GM18907 (cell line): Measurements from ENCODE around the gene C15orf62.

ENCODE experiments used
- ATAC-seq: cut with Tn5 transposase; IDR thresholded peaks from one replicate; pipeline ENCODE4 v1.9.1; 2021; ENCODE audit warnings: mild to moderate bottlenecking, moderate library complexity; ENCODE audit not compliant: unreplicated experiment

C15orf62 gene

GRCh38 chr15:40775740-40776536 lies 6.2 kb downstream of the C15orf62 start:
- ATAC-seq = no peak

GRCh38 chr15:40776537-40777141 lies 6.9 kb downstream of the C15orf62 start:
- ATAC-seq = no peak

GRCh38 chr15:40782609-40783227 lies 12.9 kb downstream of the C15orf62 start:
- ATAC-seq = peak; percentile 71

DNA sequence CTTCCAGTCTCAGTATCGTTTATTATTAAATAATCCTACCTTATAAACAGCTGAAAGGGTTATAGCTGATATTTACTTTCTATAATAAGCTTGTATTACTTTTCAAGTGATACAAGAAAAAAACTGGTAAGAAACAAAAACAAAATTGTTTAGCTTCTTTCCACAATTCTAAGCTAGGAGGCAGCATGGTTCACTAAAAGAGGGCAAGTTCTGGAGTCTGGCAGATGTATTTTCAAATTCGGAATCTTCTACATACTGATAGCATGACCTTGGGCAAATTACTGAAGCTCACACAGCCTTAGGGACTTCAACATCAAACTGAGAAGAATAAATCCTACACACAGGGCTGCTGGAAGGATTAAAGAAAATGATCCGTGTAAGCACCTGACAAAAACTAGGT lies 15.4 kb downstream of the C15orf62 start:
- no peak for ATAC-seq

DNA sequence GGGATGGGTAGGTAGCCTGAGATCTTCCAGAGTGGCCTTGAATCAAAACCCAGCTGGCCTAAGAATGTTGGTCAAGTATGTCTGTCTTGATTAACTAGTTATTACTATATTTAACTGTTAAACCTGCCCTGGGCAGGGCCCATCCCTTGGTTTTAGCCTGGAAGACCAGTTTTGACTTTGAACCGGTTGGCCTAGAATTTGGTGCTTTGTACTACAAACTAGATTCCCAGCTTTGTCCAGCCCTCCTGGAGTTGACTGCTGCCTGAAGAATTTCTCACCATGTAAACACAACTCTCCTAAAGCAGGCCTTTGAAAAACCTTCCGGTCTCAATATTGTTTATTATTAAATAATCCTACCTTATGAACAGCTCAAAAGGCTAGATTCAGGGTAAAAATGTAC lies 16.0 kb downstream of the C15orf62 start:
- ATAC-seq = no peak

DNA sequence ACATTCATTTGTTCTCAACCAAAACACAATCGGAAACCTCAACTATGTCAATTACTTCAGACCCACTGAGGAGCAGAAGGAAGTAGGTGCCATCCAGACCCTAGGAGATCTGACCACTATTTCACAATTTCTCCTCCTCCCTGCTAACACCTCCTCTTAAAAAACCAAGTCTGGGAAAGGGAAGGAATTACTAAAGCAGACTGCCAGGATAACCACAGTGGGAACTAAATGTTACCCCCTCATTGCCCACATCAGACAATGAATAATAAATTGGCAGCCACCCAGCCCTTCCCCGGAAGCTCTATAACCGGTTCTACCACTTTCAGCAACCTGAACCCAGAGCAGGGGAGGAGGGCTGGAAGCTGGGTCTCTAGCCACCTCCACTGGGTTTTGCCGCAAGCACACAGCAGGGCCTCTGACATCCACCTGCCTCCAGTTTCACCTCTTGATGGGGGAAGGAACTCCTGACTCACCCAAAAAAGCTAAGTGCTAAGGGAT lies 17.6 kb downstream of the C15orf62 start:
- no peak for ATAC-seq

GRCh38 chr15:40787991-40788390 lies 18.2 kb downstream of the C15orf62 start:
- ATAC-seq = no peak

DNA sequence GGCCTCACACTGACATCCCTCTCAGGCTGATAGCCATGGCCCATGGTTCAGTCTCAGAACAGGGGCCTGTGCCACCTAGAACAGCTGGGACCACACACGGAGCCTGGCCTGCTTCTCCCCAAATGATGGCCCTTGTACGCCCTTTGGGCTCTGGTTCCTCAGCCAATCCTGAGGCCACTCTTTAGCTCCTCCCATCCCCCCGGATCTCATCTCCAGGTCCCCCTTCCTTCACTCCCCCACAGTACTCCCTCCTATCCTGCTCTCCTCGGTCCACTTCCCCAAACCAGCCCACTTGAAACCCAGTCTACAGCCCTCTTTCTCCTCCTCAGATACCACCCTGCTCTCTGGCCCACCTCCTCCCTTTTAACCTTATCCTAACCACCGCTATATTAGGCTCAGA lies 19.3 kb downstream of the C15orf62 start:
- no peak for ATAC-seq

DNA sequence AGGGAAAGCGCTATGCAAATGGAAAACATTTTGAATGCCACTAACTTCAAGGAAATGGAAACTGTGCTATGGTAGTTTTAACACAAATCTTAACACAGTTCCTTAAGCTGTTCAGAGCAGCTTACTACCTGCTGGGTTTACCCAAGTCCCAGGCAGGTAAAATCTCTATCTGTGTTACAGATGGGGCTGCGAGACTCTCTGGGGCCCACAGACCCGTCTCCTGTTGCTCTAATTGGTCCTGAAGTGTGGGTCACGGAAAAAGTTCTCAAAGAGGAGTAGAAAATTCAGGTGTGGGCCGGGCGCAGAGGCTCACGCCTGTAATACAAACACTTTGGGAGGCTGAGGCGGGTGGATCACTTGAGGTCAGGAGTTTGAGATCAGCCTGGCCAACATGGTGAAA lies 20.2 kb downstream of the C15orf62 start:
- no peak for ATAC-seq

DNA sequence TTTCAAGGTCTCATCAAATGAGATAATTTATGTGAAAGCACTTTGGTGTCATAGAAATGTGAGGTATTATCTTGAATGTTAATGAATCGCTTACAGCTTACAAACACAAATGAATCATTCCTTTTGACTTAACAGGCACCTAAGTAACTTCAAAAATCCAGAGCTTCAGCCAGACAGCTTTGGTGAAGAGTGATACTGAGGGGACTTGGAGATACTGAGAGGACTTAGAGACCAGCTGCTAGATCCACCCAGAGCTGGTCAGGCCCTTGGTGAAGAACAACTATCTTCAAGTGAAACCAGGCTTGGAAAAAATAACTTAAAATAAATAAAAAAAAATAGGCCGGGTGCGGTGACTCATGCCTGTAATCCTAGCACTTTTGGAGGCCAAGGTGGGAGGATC lies 20.9 kb downstream of the C15orf62 start:
- ATAC-seq = no peak

- no peak for ATAC-seq
These were observed 22.6 kb downstream of the C15orf62 start for GRCh38 chr15:40792394-40792793.

DNA sequence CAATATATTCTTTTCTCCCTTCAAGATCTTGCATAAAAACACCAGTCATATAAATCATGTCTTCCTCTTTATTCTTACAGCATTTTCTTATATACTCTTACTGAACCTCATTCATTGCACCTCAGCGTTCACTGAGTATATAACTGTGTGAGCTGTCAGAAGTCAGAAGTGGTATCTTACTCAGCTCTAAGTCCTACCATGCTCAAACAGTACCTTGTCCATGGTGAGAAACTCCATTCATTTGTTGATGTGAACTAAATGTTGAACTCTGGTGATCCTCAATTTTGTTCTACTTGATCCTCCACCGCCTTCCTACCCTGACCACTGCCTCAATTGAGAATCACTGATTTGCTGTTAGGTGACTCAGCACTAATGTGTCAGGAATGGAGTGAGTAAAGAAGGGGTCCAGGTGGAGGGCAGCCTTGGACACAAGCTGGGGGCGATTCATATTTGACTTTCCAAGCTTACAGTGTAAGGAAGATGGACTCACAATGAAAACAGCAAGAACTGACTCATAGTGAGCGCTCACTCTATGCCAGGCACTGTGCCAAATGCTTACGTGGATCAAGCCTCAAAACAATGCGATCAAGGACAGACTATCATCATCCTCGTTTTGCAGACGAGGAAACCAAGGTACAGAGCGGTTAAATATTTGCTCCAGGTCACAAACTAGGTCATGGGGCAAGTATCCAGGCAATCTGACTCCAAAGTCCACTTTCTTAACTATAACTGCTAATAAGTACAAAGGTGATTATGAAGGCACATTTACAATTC lies 23.6 kb downstream of the C15orf62 start:
- ATAC-seq = no peak

- ATAC-seq = no peak
These were observed 26.3 kb downstream of the C15orf62 start for GRCh38 chr15:40796041-40796440.

DNA sequence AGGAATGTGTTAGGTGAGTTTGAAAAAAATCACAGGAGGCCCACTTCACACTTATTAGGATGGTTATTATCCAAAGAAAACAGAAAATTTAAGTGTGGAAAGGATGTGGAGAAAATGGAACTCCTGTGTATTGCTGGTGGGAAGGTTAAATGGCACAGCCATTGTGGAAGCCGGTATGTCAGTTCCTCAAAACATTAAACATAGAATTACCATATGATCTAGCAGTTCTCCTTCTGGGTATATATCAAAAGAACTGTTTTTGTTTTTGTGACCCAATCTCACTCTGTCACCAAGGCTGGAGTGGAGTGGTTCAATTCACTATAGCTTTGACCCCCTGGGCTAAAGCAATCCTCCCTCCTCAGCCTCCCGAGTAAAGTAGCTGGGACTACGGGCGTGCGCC lies 26.7 kb downstream of the C15orf62 start:
- ATAC-seq = no peak

DNA sequence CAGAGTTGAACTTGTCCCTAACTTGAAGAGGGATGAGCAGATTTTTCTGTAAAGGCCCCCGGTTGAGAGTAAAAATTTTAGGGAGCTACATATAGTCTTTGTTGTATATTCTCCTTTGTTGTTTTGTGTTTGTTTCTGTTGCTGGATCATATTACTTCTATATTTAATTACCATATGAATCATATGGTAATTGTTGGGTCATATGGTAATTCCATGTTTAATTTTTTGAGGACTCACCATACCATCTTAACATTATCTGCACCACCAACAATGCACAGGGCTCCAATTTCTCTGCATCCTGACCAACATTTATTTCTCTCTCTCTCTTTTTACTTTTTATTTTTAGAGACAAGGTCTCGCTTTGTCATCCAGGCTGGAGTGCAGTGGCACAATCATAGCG lies 29.7 kb downstream of the C15orf62 start:
- no peak for ATAC-seq

GRCh38 chr15:40803076-40803475 lies 33.3 kb downstream of the C15orf62 start:
- ATAC-seq = no peak

GRCh38 chr15:40803688-40804087 lies 33.9 kb downstream of the C15orf62 start:
- no peak for ATAC-seq

DNA sequence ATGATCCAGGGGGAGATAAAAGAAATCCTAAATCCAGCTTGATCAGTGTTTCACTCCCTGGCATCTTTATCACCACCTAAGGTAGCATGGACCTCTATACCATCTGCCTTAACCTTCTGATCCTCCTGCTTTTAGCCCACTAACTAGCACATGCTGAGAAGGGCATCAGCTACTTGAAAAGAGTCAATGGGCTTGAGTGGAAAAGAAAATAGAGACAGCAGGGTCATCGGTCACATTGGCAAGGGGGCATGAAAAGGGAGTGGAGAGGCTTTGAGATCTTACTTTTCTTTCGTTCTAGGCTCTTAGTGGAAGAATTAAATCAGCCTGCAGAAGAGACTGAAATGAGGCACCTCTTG lies 36.9 kb downstream of the C15orf62 start:
- no peak for ATAC-seq

DNA sequence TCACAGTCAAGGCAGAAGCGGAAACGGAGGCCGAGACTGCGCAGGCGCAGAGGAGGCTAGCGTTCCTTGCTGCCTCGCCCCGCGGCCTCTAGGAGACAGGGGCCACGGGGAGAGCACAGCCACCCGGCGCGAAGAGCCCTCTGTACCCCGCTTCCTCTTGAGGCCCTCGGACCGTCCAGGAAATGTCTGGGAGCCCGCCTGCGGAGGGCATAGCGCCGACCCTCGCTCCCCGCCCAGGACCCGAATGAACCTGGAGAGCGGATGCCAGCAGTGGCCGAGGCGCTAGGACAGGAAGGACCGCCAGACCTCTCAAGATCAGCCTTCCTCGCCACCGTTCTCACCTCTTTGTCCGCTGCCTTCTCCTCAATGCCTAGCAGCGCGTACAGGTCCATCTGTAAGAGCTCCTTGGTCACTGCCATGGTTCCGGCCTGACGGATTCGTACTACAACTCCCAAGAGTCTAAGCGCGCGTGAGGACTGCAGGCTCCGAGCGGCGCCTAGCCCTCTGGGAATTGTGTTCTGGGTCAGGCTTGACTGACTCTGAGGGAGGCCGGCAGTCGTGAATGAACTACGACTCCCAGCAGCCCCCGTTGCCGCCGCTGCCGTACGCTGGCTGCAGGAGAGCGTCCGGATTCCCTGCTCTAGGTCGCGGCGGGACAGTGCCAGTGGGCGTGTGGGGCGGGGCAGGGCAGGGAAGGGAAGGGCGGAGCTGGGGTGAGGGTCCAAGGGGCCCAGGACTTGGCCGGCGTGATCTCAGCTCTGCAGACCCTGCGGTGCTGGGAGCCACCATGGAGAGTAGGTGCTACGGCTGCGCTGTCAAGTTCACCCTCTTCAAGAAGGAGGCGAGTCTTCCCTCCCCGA lies 37.5 kb downstream of the C15orf62 start, which contains the start of the genes DNAJC17 and ZFYVE19:
TSS of gene DNAJC17 (minus strand) at position 446 of the 860 bp plus-strand sequence. CDS start at position 419, 27 bp downstream.
TSS of gene ZFYVE19 (plus strand) at position 62 of the 860 bp plus-strand sequence. CDS start at position 563, 501 bp downstream.
- ATAC-seq = peak; percentile 93

DNA sequence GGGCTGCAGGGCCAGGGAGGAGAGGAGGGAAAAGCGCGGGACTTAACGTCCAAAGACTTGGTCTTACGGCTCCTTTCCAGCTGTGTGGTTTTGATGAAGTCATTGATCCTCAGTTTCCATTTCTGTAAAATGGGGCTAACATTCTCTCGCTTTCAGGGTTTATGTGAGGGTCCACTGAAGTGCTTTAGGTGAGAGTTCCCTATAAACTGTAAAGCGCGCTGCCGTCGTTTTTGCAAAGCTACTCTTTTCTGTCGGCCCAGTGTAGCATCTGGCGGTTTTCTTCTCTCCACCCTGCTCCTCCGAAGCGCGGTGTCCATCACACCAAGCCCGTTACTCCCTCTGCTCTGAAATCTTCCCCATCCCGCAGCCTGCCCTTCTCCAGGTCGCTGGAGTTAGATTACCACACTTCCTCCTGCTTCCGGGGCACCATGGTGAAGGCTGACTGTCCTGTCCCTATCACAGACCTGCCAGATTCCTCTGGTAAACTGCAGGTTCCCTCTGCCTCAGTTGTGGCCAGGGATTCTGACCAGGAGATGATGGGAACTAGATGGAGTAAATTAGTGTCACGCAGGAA lies 38.2 kb downstream of the C15orf62 start:
- no peak for ATAC-seq
